HEK293 (cell line): ENCODE data around the gene TMEM218.

Experiments
- GLIS1 ChIP-seq: fragments of 450-650 bp; formaldehyde crosslinking; IDR thresholded peaks from 2 replicates; pipeline ENCODE4 v1.5.1; 2016; ENCODE audit warnings: missing biosample characterization, missing genetic modification characterization
- YY1 ChIP-seq: fragments of 450-650 bp; formaldehyde crosslinking; IDR thresholded peaks from 2 replicates; pipeline ENCODE4 v1.5.1; 2018; ENCODE audit warnings: missing biosample characterization, missing genetic modification characterization
- ZBTB48 ChIP-seq: fragments of 450-650 bp; formaldehyde crosslinking; IDR thresholded peaks from 2 replicates; pipeline ENCODE4 v1.5.1; 2016; ENCODE audit warnings: missing biosample characterization, missing genetic modification characterization
- ZNF214 ChIP-seq: fragments of 450-650 bp; formaldehyde crosslinking; IDR thresholded peaks from 2 replicates; pipeline ENCODE4 v1.5.1; 2017; ENCODE audit warnings: missing biosample characterization, mild to moderate bottlenecking, missing genetic modification characterization, borderline replicate concordance
- ZNF292 ChIP-seq: fragments of 450-650 bp; formaldehyde crosslinking; IDR thresholded peaks from 2 replicates; pipeline ENCODE4 v1.5.1; 2016; ENCODE audit warnings: low read depth, missing biosample characterization, missing genetic modification characterization, borderline replicate concordance
- ZNF335 ChIP-seq: fragments of 450-650 bp; formaldehyde crosslinking; conservative IDR thresholded peaks from 2 replicates; pipeline ENCODE4 v1.5.1; 2016; ENCODE audit warnings: missing biosample characterization, missing genetic modification characterization
- ZNF416 ChIP-seq: fragments of 450-650 bp; formaldehyde crosslinking; IDR thresholded peaks from 2 replicates; pipeline ENCODE4 v1.5.1; 2016; ENCODE audit warnings: missing biosample characterization, missing genetic modification characterization
- ZNF48 ChIP-seq: fragments of 450-650 bp; formaldehyde crosslinking; IDR thresholded peaks from 2 replicates; pipeline ENCODE4 v1.5.1; 2016; ENCODE audit warnings: missing biosample characterization, missing genetic modification characterization
- ZNF785 ChIP-seq: fragments of 450-650 bp; formaldehyde crosslinking; IDR thresholded peaks from 2 replicates; pipeline ENCODE4 v1.5.1; 2016; ENCODE audit warnings: missing biosample characterization, missing genetic modification characterization
- ZNF830 ChIP-seq: fragments of 450-650 bp; IDR thresholded peaks from 2 replicates; pipeline ENCODE4 v1.5.0; 2018; ENCODE audit warnings: missing biosample characterization, missing genetic modification characterization, low read depth, mild to moderate bottlenecking, moderate library complexity
- ZSCAN23 ChIP-seq: fragments of 450-650 bp; formaldehyde crosslinking; IDR thresholded peaks from 2 replicates; pipeline ENCODE4 v1.5.1; 2016; ENCODE audit warnings: missing biosample characterization, missing genetic modification characterization
- TF ChIP-seq, protein P1 (sequence below): fragments of 450-650 bp; formaldehyde crosslinking; IDR thresholded peaks from 2 replicates; pipeline ENCODE4 v1.5.1; 2016; ENCODE audit warnings: missing biosample characterization, missing genetic modification characterization
- TF ChIP-seq, protein P2 (sequence below): fragments of 450-650 bp; formaldehyde crosslinking; conservative IDR thresholded peaks from 2 replicates; pipeline ENCODE4 v1.5.1; 2016; ENCODE audit warnings: low read depth, missing biosample characterization, missing genetic modification characterization
- TF ChIP-seq, protein P3 (sequence below): sonication (generic); formaldehyde crosslinking; IDR thresholded peaks from 2 replicates; pipeline ENCODE4 v1.8.1; 2022; ENCODE audit warnings: mild to moderate bottlenecking, moderate library complexity, missing genetic modification reagents

DNA sequence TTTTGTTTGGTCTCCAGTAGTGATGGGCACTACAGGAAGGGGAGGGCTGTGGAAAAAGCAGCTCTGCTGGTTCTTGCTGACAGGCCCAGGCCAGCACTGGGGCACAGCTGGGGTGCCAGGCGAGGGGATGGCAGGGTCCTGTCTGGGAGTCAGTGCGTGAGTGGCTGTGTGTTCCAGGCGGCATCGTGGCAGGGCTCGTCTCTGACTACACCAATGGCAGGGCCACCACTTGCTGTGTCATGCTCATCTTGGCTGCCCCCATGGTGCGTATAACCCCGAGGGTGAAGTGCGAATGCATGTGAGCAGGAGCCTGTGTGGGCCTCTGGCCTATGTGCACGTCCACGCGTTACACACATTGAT, 27.4 kb downstream of the TMEM218 start:
- TF ChIP-seq, protein P1, sequence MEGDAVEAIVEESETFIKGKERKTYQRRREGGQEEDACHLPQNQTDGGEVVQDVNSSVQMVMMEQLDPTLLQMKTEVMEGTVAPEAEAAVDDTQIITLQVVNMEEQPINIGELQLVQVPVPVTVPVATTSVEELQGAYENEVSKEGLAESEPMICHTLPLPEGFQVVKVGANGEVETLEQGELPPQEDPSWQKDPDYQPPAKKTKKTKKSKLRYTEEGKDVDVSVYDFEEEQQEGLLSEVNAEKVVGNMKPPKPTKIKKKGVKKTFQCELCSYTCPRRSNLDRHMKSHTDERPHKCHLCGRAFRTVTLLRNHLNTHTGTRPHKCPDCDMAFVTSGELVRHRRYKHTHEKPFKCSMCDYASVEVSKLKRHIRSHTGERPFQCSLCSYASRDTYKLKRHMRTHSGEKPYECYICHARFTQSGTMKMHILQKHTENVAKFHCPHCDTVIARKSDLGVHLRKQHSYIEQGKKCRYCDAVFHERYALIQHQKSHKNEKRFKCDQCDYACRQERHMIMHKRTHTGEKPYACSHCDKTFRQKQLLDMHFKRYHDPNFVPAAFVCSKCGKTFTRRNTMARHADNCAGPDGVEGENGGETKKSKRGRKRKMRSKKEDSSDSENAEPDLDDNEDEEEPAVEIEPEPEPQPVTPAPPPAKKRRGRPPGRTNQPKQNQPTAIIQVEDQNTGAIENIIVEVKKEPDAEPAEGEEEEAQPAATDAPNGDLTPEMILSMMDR (tag by site-specific recombination), result no peak
- TF ChIP-seq, protein P2, sequence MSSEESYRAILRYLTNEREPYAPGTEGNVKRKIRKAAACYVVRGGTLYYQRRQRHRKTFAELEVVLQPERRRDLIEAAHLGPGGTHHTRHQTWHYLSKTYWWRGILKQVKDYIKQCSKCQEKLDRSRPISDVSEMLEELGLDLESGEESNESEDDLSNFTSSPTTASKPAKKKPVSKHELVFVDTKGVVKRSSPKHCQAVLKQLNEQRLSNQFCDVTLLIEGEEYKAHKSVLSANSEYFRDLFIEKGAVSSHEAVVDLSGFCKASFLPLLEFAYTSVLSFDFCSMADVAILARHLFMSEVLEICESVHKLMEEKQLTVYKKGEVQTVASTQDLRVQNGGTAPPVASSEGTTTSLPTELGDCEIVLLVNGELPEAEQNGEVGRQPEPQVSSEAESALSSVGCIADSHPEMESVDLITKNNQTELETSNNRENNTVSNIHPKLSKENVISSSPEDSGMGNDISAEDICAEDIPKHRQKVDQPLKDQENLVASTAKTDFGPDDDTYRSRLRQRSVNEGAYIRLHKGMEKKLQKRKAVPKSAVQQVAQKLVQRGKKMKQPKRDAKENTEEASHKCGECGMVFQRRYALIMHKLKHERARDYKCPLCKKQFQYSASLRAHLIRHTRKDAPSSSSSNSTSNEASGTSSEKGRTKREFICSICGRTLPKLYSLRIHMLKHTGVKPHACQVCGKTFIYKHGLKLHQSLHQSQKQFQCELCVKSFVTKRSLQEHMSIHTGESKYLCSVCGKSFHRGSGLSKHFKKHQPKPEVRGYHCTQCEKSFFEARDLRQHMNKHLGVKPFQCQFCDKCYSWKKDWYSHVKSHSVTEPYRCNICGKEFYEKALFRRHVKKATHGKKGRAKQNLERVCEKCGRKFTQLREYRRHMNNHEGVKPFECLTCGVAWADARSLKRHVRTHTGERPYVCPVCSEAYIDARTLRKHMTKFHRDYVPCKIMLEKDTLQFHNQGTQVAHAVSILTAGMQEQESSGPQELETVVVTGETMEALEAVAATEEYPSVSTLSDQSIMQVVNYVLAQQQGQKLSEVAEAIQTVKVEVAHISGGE, result no peak
- TF ChIP-seq ZBTB48 (tag by site-specific recombination) (no peak), GLIS1 (tag by site-specific recombination) (no peak), ZNF830 (tag by site-specific recombination) (no peak), ZSCAN23 (no peak), YY1 (tag by site-specific recombination) (no peak), ZNF292 (no peak), ZNF48 (no peak), ZNF214 (tag by site-specific recombination) (no peak), ZNF416 (tag by site-specific recombination) (no peak), ZNF335 (no peak), ZNF785 (tag by site-specific recombination) (no peak)
- TF ChIP-seq, protein P3, sequence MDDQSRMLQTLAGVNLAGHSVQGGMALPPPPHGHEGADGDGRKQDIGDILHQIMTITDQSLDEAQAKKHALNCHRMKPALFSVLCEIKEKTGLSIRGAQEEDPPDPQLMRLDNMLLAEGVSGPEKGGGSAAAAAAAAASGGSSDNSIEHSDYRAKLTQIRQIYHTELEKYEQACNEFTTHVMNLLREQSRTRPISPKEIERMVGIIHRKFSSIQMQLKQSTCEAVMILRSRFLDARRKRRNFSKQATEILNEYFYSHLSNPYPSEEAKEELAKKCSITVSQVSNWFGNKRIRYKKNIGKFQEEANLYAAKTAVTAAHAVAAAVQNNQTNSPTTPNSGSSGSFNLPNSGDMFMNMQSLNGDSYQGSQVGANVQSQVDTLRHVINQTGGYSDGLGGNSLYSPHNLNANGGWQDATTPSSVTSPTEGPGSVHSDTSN, result no peak
